ENCODE measurements around the gene LHX3.

The LHX3 gene

GRCh38 chr9:136205707-136205992 is 722 bp upstream of the LHX3 start:
- no peak for DNase-seq

GRCh38 chr9:136204145-136204805 is 653 bp downstream of the LHX3 start:
- DNase-seq = no peak

DNA sequence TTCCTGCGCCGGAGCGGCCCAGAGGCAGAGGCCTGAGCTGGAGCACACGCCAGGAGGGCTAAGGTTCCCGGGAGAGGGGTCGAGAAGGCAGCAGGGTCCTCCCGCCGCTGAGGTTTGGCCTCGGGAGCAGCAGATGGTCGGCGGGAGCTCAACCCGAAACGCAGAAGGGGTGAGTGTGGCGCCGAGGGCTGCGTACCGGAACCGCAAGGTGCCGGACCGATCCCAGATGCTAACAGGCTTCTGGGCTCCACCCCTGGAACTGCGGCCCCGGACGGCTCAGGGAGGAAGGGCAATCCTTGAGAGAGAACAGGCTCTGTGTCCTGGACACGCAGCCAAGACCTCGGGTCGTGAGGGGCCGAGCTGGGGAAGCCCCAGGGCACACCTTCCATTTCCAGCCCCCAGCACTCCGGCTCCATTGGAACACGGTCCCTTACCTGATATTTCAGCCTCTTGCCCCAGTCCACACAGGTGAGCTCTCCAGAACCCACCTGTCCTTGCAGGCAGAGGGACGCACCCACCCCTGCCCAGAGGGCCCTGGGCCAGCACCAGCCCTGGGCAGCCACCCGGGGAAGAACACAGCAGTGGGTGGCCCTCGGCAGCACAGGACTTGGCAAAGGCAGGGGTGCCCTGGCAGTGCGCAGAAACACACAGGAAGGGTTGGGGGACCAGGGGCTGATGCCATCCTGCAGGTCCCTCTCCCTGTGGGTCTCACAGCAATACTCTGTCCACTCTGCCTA is 1.4 kb downstream of the LHX3 start:
- no peak for DNase-seq

DNA sequence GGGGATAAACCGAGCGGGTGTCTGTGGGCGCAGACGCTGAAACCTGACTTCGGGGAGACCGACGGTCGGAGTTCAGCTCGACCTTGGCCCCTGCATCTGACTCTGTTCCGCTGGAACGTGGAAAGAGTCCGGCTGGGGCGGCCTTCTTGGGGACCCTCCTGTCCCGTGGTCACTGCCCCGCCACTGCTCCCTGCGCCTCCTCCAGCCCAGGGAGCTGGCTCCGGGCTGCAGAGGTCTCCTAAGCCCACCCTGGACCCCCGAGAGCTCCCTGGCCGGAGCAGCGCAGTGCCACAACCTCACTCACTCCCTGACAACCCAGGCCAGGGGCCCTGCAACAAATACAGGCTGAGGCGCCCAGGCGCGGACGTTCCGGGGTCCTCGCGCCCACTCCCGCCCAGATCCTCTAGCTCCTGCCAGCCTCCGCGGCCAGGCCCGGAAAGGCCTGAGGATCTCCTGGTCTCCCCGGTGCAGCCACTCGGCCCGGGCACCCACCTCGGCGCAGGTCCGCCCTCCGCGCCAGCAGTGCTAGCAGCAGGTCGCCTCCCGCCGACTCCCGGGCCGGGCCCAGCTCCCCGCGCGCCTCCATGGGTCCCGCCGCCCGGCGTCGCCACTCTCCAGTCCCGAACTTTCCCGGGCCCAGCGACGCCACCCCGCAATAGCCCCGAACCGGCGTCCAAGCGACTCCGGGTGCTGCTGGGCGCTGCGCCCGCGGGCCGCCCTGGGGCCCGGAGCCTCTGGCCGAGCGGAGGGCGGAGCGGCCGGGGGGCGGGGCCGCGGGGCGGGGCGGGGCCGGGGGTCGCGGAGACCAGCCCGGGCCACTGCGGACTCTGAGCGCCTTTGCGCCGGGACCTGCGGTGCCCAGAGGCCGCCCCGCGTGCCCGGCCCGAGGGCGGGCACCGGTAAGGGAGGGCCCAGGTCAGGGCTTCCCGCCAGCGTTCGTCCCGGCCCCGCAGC is 2.2 kb downstream of the LHX3 start:
- no peak for DNase-seq

GRCh38 chr9:136201609-136202453 is 3.1 kb downstream of the LHX3 start:
- no peak for DNase-seq

- no peak for DNase-seq
Observed at GRCh38 chr9:136201174-136201573, 3.8 kb downstream of the LHX3 start.

DNA sequence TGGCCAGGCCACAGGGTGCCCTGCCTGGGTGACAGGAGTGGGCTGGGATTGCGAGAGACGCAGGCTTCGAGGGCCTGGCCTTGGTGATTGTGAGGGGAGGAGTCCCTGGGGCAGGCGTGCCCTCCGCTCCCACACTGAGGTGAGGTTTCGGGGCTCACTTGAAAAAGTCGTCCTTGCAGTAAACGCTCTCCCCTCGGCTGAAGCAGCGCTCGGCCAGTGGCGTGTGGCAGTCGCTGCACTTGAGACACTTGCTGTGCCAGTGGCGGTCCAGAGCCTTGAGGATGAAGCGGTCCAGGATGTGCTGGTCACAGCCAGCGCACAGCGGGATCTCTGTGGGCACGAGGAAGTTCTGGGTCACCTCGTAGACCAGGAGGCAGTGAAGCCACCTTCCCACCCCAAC is 4.5 kb downstream of the LHX3 start:
- no peak for DNase-seq

GRCh38 chr9:136199391-136200288 is 5.3 kb downstream of the LHX3 start:
- DNase-seq = no peak

GRCh38 chr9:136198605-136199083 is 6.3 kb downstream of the LHX3 start:
- DNase-seq = no peak

DNA sequence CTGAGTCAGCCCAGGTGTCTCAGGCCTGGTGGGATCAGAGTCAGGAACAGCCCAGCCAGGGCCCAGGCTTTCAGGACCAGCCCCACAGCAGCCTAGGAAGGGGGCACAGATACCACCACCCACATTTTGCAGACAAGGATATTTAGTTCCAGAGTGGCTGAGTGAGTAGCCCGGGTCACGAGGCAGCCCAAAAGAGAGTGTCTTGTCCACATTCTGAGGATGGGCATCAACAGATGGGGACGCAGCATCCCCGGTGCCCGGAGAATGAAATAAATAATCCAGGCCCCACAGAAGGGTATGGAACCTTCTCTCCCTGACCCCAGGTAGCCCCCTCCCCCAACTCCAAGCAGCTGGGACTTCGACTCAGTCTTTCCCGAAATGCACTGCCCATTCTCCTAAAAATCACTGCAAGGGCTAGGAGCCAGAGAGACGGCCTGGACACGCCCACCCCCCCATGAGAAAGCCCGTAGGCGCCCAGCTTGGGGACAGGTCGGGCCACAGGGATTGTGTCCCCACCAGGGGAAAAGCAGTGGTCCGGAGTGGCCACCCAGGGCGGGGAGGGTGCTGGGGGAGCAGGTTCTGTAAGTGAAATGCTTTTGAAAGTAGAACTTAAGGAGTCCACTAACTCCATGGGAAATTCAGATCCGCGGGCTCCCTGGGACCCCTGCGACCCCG is 6.9 kb downstream of the LHX3 start:
- DNase-seq = no peak

- DNase-seq = no peak
Observed at GRCh38 chr9:136197084-136197875, 7.6 kb downstream of the LHX3 start.

GRCh38 chr9:136196404-136197083 is 8.4 kb downstream of the LHX3 start:
- DNase-seq = no peak

GRCh38 chr9:136194540-136194939 is 10.4 kb downstream of the LHX3 start:
- DNase-seq = no peak

DNA sequence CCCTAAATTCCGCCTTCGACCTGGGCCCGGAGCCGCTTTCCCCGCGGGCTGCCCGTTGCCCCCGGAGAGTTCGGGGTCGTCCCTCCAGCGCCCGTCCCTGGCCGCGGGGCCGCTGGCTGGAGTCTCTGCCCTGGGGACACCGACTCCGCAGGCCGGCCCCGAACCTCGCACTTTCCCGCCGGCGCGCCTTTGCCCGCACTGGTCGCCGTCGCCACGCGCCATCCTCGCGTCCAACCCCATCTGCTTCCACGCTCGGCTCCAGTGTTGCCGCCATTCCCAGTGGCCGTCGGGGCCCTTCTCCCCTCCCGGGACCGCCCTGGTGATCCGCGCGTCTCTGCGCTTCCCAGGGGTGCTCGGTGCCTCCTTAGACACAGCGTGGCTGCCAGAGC is 11.0 kb downstream of the LHX3 start:
- no peak for DNase-seq

DNA sequence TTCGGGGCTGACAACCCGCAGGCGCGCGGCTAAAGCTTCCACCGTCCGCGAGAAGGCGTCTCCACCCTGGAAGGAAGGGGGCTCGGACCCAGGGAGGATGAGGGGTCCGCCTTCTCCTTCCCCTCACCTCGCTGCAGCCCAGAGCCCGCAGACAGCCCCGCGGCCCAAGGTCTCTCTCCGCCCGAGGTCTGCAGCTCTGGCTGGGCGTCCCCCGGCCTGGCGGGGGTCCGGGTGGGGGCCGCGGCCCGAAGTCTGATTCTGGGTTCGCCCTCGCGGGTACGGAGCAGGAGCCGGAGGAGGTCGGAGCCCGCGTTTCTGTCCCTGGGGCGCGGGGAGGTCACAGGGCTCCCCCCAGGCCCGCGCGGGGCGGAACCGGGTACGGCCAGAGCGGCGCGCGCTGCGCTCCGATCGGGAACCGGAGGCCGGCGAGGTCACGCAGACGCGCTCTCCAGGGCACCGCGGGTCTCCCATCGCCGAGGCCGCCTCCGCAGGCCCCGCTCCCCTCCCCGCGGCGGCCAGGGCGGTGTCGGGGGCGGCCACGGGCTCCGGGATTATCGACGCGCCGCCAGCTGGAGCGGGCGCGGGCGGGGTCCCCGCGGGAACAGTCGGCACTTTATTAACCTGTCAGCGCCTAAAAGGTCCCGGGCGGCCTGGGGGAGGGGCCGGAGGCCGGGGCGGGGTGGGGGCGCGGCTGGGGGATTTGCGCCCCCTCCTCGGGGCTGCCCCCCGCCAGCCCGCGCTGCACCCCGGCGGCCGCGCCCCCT is 11.6 kb downstream of the LHX3 start:
- no peak for DNase-seq

GRCh38 chr9:136192289-136193126 is 12.4 kb downstream of the LHX3 start:
- DNase-seq = no peak

GRCh38 chr9:136191960-136192286 is 13.0 kb downstream of the LHX3 start:
- no peak for DNase-seq

Measured in activated CD8-positive, alpha-beta memory T cell treated with anti-CD3 and anti-CD28 coated beads, Interleukin-2, amount 50 U/mL, for 4 hours (primary cell).